SK-N-SH (cell line): ENCODE results near the gene COQ10B.

Source experiments
- RAD21 ChIP-seq: IDR thresholded peaks from 2 replicates; pipeline ENCODE4 v1.6.1; 2012; ENCODE audit warnings: mild to moderate bottlenecking, low read length
- SMC3 ChIP-seq: IDR thresholded peaks from 2 replicates; pipeline ENCODE4 v1.6.1; 2012; ENCODE audit warnings: low read depth, low read length, improper control_type of control experiment
- TF ChIP-seq, protein P1 (sequence below): fragments of 200-600 bp; sonication (generic); IDR thresholded peaks from 2 replicates; pipeline ENCODE4 v1.6.1; 2017; ENCODE audit warnings: antibody characterized with exemption, mild to moderate bottlenecking, moderate library complexity

DNA sequence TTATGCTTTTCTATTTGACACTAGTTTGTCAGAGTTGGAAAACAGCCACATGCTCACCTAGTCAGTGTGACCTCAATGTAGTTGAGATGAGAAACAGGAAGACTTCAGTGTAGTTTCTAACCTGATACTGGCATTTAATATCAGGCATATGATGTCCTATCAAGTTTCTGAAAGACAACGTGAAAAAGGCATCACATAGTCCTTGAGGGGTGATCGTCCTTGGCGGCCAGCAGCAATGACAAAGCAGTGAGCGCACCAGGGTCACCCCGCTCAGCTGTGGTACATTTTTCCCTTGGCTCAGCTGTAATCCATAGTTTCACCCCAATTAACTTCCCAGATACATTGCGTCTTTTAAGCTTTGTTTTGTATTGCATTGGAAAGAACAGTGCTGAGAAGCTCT lies 51.2 kb downstream of the COQ10B start:
- TF ChIP-seq SMC3 (no peak), RAD21 (no peak)
- TF ChIP-seq, protein P1, sequence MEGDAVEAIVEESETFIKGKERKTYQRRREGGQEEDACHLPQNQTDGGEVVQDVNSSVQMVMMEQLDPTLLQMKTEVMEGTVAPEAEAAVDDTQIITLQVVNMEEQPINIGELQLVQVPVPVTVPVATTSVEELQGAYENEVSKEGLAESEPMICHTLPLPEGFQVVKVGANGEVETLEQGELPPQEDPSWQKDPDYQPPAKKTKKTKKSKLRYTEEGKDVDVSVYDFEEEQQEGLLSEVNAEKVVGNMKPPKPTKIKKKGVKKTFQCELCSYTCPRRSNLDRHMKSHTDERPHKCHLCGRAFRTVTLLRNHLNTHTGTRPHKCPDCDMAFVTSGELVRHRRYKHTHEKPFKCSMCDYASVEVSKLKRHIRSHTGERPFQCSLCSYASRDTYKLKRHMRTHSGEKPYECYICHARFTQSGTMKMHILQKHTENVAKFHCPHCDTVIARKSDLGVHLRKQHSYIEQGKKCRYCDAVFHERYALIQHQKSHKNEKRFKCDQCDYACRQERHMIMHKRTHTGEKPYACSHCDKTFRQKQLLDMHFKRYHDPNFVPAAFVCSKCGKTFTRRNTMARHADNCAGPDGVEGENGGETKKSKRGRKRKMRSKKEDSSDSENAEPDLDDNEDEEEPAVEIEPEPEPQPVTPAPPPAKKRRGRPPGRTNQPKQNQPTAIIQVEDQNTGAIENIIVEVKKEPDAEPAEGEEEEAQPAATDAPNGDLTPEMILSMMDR: no peak
